Epithelial cell of esophagus (primary cell): ENCODE measurements around the gene HYPK.

Experiments used
- DNase-seq: peaks from one replicate; pipeline ENCODE4 v3.0.0; 2010; ENCODE audit warnings: low read depth
- H3K4me3 ChIP-seq: 2 replicates; pipeline ENCODE4 v1.5.1; 2011; ENCODE audit warnings: mild to moderate bottlenecking, low read length, control low read depth
- TF ChIP-seq, protein P1 (sequence below): IDR thresholded peaks from 2 replicates; pipeline ENCODE4 v1.5.1; 2011; ENCODE audit warnings: low read depth, mild to moderate bottlenecking, low read length, control low read depth, inconsistent platforms; ENCODE audit not compliant: insufficient read depth; ENCODE audit errors: missing control alignments

HYPK gene

DNA sequence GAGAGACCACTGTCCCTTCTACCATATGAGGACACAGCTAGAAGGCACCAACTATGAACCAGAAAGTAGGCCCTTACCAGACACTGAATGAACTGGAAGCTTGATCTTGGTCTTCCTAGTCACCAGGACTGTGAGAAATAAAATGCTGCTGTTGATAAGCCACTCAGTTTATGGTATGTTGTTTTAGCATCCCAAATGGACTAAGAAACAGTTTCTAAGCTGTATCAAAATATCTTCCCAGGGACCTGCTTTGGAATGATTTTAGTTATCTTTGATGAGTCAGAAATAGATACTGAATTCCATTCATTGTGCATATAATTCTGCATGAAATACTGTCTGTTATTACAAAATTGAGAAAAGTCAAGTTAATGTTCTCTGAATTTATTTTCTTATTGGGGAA is 45.0 kb downstream of the HYPK start:
- H3K4me3 ChIP-seq: no peak overlapping the region
- TF ChIP-seq, protein P1, sequence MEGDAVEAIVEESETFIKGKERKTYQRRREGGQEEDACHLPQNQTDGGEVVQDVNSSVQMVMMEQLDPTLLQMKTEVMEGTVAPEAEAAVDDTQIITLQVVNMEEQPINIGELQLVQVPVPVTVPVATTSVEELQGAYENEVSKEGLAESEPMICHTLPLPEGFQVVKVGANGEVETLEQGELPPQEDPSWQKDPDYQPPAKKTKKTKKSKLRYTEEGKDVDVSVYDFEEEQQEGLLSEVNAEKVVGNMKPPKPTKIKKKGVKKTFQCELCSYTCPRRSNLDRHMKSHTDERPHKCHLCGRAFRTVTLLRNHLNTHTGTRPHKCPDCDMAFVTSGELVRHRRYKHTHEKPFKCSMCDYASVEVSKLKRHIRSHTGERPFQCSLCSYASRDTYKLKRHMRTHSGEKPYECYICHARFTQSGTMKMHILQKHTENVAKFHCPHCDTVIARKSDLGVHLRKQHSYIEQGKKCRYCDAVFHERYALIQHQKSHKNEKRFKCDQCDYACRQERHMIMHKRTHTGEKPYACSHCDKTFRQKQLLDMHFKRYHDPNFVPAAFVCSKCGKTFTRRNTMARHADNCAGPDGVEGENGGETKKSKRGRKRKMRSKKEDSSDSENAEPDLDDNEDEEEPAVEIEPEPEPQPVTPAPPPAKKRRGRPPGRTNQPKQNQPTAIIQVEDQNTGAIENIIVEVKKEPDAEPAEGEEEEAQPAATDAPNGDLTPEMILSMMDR: no peak
- no peak for DNase-seq

DNA sequence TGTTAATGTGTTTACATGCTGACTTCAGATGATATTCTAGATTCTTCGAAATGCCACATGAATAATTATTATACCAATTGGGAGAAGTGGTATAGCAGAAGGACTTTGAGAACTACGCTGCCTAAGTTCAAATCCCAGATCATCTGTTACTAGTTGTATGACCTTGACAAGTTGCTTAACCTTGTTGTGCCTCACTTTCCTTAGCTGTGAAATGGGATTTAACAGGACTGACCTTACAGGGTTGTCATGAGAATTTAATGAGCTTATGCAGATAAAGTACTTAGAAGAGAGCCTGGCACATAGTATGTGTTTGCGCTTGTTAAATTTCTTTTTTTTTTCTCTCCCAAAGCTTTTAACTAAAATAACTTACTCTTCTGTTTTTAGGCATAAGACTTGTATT is 50.9 kb downstream of the HYPK start:
- TF ChIP-seq, protein P1: no peak
- no peak for DNase-seq

DNA sequence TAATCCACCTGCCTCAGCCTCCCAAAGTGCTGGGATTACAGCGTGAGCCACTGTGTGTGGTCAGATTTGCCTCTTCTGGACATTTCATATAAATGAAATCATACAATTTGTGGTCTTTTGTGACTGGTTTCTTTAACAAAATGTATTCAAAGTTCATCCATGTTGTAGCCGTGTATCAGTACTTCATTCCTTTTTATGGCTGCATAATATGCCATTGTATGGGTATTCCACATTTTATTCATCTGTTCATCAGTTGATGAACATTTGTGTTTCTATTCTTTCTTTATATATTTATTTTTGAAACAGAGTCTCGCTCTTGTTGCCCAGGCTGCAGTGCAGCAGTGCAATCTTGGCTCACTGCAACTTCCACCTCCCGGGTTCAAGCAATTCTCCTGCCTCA is 52.2 kb downstream of the HYPK start:
- DNase-seq: no peak
- no peak overlapping the region for H3K4me3 ChIP-seq
- TF ChIP-seq, protein P1: no peak

More for the DNA sequence above, 50.9 kb downstream of the HYPK start:
- H3K4me3 ChIP-seq: no peak overlapping the region
